ENCODE data around the gene MTX3.

Gene MTX3

GRCh38 chr5:80034962-80035821, 44.1 kb upstream of the MTX3 start, which contains the start of gene THBS4:
TSS of gene THBS4 (plus strand) at chr5:80035348. CDS start at chr5:80035538, 190 bp downstream.
- no peak for TF ChIP-seq CTCF (IDR thresholded peaks at IDR 0.05)
- Mint-ChIP-seq H3K4me1 (peaks cover 26% of the 10 kb centered on the region), H3K9me3 (no peaks in the 10 kb centered on the region), H3K4me3 (peak within 1 kb of the TSS; percentile 78), H3K27me3 (ENCODE audit: low read depth, poor library complexity) (peaks cover 53% of the 10 kb centered on the region), H3K27ac (no peak within 1 kb of the TSS), H3K36me3 (ENCODE audit: low read depth) (no peaks in the 10 kb centered on the region)
- peak; percentile 69 for DNase-seq

DNA sequence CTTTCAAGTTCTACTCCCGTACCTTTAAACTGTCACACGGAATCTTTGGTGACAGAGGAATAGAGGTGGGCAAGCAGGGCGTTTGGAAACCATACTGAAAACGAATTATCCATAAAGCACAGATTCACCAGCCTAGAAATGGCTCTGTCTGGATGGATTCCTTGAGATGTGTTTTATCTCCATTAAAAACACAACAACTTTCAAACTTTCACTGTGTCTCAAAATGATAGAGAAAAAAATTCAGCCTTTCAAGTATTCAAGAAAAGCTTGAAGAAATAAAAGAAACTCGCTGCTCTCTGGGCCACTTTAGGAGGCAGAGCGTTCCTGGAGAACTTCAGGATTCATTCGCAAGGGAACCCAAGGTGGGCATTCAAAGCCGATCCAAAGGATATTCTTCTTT, 43.5 kb upstream of the MTX3 start:
- Mint-ChIP-seq H3K4me1 (peaks cover 20% of the 10 kb centered on the region), H3K4me3 (peak overlapping the region; percentile 77), H3K27me3 (ENCODE audit: low read depth, poor library complexity) (peaks cover 53% of the 10 kb centered on the region), H3K27ac (no peak overlapping the region), H3K9me3 (no peaks in the 10 kb centered on the region), H3K36me3 (ENCODE audit: low read depth) (no peaks in the 10 kb centered on the region)
- no peak for DNase-seq
- TF ChIP-seq CTCF (IDR thresholded peaks at IDR 0.05), result no peak

- H3K4me3 Mint-ChIP-seq, result peak overlapping the region; percentile 3
- H3K4me1 Mint-ChIP-seq, result peaks cover 19% of the 10 kb centered on the region
- H3K9me3 Mint-ChIP-seq, result no peaks in the 10 kb centered on the region
- no peak for DNase-seq
- H3K27ac Mint-ChIP-seq, result no peak overlapping the region
- H3K27me3 Mint-ChIP-seq (ENCODE audit: low read depth, poor library complexity), result peaks cover 53% of the 10 kb centered on the region
- TF ChIP-seq CTCF (IDR thresholded peaks at IDR 0.05), result no peak
- H3K36me3 Mint-ChIP-seq (ENCODE audit: low read depth), result no peaks in the 10 kb centered on the region
Observed at GRCh38 chr5:80033513-80033912, 42.5 kb upstream of the MTX3 start.

- Mint-ChIP-seq H3K4me3 (no peak overlapping the region), H3K27ac (no peak overlapping the region), H3K36me3 (ENCODE audit: low read depth) (no peaks in the 10 kb centered on the region), H3K4me1 (peaks cover 6% of the 10 kb centered on the region), H3K27me3 (ENCODE audit: low read depth, poor library complexity) (peaks cover 44% of the 10 kb centered on the region), H3K9me3 (no peaks in the 10 kb centered on the region)
- DNase-seq, result no peak
- TF ChIP-seq CTCF (IDR thresholded peaks at IDR 0.05), result no peak
Observed at GRCh38 chr5:80031109-80031508, 40.0 kb upstream of the MTX3 start.

DNA sequence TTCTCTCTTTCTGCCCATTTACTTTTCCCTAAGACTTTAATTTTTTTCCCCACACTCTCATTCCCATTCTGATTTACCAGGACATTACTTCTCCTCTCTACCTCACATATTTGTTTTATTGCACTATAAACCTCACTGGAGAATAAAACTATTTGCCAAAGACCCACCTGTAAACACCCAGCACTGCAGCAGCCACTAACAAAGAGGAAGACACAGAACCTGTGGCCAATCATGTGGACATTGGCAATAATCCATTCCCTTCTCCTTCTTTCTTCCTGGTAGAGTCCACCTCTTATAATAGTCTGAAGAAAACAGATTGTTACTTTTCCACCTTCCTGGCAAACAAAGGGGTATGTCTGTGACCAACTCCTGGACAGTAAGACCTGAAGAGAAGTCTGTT, 35.8 kb upstream of the MTX3 start:
- Mint-ChIP-seq H3K27ac (no peak overlapping the region), H3K9me3 (no peaks in the 10 kb centered on the region), H3K36me3 (ENCODE audit: low read depth) (no peaks in the 10 kb centered on the region), H3K4me3 (no peak overlapping the region), H3K27me3 (ENCODE audit: low read depth, poor library complexity) (peaks cover 5% of the 10 kb centered on the region), H3K4me1 (no peaks in the 10 kb centered on the region)
- no peak for TF ChIP-seq CTCF (IDR thresholded peaks at IDR 0.05)
- DNase-seq, result no peak

DNA sequence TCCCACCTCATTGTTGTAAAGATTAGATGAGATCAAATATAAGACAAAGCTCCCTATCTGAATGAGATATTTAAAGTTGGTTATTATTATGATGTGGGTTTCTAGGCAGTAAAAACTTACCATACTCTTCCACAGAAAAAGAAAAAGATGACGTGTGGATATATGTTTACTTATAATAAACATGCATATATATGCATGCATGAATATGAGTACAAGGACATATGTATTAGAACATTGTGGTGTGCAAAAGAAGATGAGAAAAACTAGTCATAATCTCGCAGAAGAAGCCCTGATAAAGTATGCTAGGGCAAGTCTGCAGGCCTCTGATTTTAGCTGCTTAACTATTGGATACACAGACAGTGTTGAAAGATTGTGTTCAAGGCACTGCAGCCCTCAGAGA, 34.0 kb upstream of the MTX3 start:
- no peak for TF ChIP-seq CTCF (IDR thresholded peaks at IDR 0.05)
- H3K36me3 Mint-ChIP-seq (ENCODE audit: low read depth), result no peaks in the 10 kb centered on the region
- H3K4me3 Mint-ChIP-seq, result no peak overlapping the region
- H3K4me1 Mint-ChIP-seq, result no peaks in the 10 kb centered on the region
- H3K27me3 Mint-ChIP-seq (ENCODE audit: low read depth, poor library complexity), result peaks cover 5% of the 10 kb centered on the region
- no peaks in the 10 kb centered on the region for H3K9me3 Mint-ChIP-seq
- no peak for DNase-seq
- no peak overlapping the region for H3K27ac Mint-ChIP-seq
